Osteocyte (in vitro differentiated cells): ENCODE data around the gene ADAR. TPM values are rescaled to one million over a fixed set of nuclear protein-coding genes. Genes with fewer than 3 reads are reported as not detected.

Experiments
- DNase-seq: peaks from one replicate; pipeline ENCODE4 v3.0.0; 2021; ENCODE audit warnings: mixed read lengths; ENCODE audit not compliant: unreplicated experiment; ENCODE audit errors: extremely low spot score
- H3K27ac Mint-ChIP-seq: one replicate; pipeline ENCODE4 v1.8.0; 2021; ENCODE audit warnings: mild to moderate bottlenecking, mixed read lengths; ENCODE audit not compliant: unreplicated experiment
- H3K27me3 Mint-ChIP-seq: one replicate; pipeline ENCODE4 v1.8.0; 2021; ENCODE audit warnings: mixed read lengths; ENCODE audit not compliant: unreplicated experiment
- H3K36me3 Mint-ChIP-seq: one replicate; pipeline ENCODE4 v1.8.0; 2021; ENCODE audit warnings: mixed read lengths; ENCODE audit not compliant: unreplicated experiment
- H3K4me1 Mint-ChIP-seq: one replicate; pipeline ENCODE4 v1.8.0; 2021; ENCODE audit warnings: mixed read lengths; ENCODE audit not compliant: unreplicated experiment
- H3K4me3 Mint-ChIP-seq: one replicate; pipeline ENCODE4 v1.8.0; 2021; ENCODE audit warnings: mild to moderate bottlenecking, moderate library complexity, mixed read lengths; ENCODE audit not compliant: unreplicated experiment
- H3K9me3 Mint-ChIP-seq: one replicate; pipeline ENCODE4 v1.8.0; 2021; ENCODE audit warnings: mixed read lengths; ENCODE audit not compliant: unreplicated experiment
- CTCF ChIP-seq: fragments of 200-600 bp; sonication (generic); IDR thresholded peaks from 2 replicates; pipeline ENCODE4 v1.5.0; 2021; ENCODE audit warnings: antibody characterized with exemption, mild to moderate bottlenecking, moderate library complexity
- total RNA-seq: library from RNA; stranded (reverse); gene quantifications from 2 replicates; pipeline ENCODE4 v1.2.1, GENCODE V29; 2021

The ADAR gene
- total RNA-seq, 1 donor from 2014 or later: 188 TPM

- H3K4me1 Mint-ChIP-seq: peaks cover 5% of the 10 kb centered on the region
- no peaks in the 10 kb centered on the region for H3K9me3 Mint-ChIP-seq
- H3K27ac Mint-ChIP-seq: peak overlapping the region; percentile 11
- peaks cover 27% of the 10 kb centered on the region for H3K36me3 Mint-ChIP-seq
- no peak for DNase-seq
- no peak for TF ChIP-seq CTCF
- H3K27me3 Mint-ChIP-seq: no peaks in the 10 kb centered on the region
- H3K4me3 Mint-ChIP-seq: no peak overlapping the region
Observed at GRCh38 chr1:154548028-154548427, 60.0 kb downstream of the ADAR start.

- TF ChIP-seq CTCF: no peak
- no peak for DNase-seq
Observed at GRCh38 chr1:154547105-154547732, 60.8 kb downstream of the ADAR start.

GRCh38 chr1:154546264-154547063 is 61.5 kb downstream of the ADAR start:
- peaks cover 5% of the 10 kb centered on the region for H3K4me1 Mint-ChIP-seq
- no peak overlapping the region for H3K4me3 Mint-ChIP-seq
- H3K36me3 Mint-ChIP-seq: peaks cover 15% of the 10 kb centered on the region
- DNase-seq: no peak
- H3K27ac Mint-ChIP-seq: no peak overlapping the region
- H3K9me3 Mint-ChIP-seq: no peaks in the 10 kb centered on the region
- peak; percentile 72 for TF ChIP-seq CTCF
- peaks cover 10% of the 10 kb centered on the region for H3K27me3 Mint-ChIP-seq

More at GRCh38 chr1:154547105-154547732, 60.8 kb downstream of the ADAR start:
- Mint-ChIP-seq H3K27ac (no peak overlapping the region), H3K27me3 (peaks cover 2% of the 10 kb centered on the region), H3K36me3 (peaks cover 21% of the 10 kb centered on the region), H3K4me1 (peaks cover 5% of the 10 kb centered on the region), H3K9me3 (no peaks in the 10 kb centered on the region), H3K4me3 (no peak overlapping the region)

- no peak for TF ChIP-seq CTCF
- no peak overlapping the region for H3K4me3 Mint-ChIP-seq
- H3K36me3 Mint-ChIP-seq: no peaks in the 10 kb centered on the region
- DNase-seq: no peak
- H3K9me3 Mint-ChIP-seq: no peaks in the 10 kb centered on the region
- no peak overlapping the region for H3K27ac Mint-ChIP-seq
- H3K27me3 Mint-ChIP-seq: peaks cover 47% of the 10 kb centered on the region
- H3K4me1 Mint-ChIP-seq: no peaks in the 10 kb centered on the region
Observed at GRCh38 chr1:154541231-154541630, 66.8 kb downstream of the ADAR start.
